HL-60 (cell line): Measurements from ENCODE around the gene EFNA2.

Source experiments
- GABPA ChIP-seq: IDR thresholded peaks from 2 replicates; pipeline ENCODE4 v1.6.1; 2012; ENCODE audit warnings: low read depth
- POLR2AphosphoS5 ChIP-seq: IDR thresholded peaks from 2 replicates; pipeline ENCODE4 v1.6.1; 2012; ENCODE audit warnings: low read depth
- SPI1 ChIP-seq: IDR thresholded peaks from 2 replicates; pipeline ENCODE4 v1.6.1; 2012; ENCODE audit warnings: low read depth, mild to moderate bottlenecking, borderline replicate concordance
- TF ChIP-seq, protein P1 (sequence below): IDR thresholded peaks from one replicate; pipeline ENCODE4 v1.5.1; 2011; ENCODE audit warnings: low read length, control low read depth, inconsistent platforms; ENCODE audit not compliant: insufficient read depth
- TF ChIP-seq, protein P2 (sequence below): IDR thresholded peaks from 2 replicates; pipeline ENCODE4 v1.6.1; 2012; ENCODE audit warnings: low read depth; ENCODE audit not compliant: insufficient replicate concordance

DNA sequence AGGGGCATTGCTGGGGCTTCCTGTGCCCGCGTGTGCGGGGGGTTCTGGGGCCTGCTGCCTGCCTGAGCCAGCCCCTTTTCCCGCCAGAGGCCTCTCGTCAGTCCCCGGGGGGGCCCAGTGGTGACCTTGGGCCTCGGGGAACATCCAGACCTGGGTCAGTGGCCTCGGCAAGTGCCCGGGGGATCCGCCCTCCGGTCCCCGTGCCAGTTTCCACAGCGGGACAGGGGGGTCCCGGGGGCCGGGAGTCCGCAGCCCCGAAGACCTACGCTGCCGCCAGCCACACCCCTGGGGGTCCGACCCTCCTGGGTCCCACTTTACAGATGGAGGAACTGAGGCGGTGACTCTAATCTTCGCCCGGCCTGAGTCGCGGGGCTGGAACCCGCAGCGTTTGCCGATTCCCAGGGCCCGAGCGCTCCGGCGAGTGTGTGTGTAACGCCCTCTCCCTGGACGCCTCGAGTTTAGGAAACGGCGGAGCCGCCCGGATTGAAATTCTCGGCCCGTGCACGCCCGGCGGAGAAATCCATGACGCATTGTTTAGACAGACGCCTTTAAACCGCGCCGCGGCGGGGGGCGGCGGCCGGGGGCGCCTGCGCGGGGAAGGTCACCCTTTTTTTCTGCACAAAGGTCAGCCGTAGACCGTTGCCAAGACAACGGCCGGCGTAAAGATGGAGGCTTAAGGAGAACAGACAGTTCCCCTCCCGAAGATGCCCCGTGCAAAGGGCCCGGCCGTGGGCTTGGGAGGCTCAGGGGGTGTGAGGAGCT, 39.3 kb downstream of the EFNA2 start:
- TF ChIP-seq, protein P1, sequence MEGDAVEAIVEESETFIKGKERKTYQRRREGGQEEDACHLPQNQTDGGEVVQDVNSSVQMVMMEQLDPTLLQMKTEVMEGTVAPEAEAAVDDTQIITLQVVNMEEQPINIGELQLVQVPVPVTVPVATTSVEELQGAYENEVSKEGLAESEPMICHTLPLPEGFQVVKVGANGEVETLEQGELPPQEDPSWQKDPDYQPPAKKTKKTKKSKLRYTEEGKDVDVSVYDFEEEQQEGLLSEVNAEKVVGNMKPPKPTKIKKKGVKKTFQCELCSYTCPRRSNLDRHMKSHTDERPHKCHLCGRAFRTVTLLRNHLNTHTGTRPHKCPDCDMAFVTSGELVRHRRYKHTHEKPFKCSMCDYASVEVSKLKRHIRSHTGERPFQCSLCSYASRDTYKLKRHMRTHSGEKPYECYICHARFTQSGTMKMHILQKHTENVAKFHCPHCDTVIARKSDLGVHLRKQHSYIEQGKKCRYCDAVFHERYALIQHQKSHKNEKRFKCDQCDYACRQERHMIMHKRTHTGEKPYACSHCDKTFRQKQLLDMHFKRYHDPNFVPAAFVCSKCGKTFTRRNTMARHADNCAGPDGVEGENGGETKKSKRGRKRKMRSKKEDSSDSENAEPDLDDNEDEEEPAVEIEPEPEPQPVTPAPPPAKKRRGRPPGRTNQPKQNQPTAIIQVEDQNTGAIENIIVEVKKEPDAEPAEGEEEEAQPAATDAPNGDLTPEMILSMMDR: no peak
- TF ChIP-seq POLR2AphosphoS5 (no peak), GABPA (no peak), SPI1 (no peak)
- TF ChIP-seq, protein P2, sequence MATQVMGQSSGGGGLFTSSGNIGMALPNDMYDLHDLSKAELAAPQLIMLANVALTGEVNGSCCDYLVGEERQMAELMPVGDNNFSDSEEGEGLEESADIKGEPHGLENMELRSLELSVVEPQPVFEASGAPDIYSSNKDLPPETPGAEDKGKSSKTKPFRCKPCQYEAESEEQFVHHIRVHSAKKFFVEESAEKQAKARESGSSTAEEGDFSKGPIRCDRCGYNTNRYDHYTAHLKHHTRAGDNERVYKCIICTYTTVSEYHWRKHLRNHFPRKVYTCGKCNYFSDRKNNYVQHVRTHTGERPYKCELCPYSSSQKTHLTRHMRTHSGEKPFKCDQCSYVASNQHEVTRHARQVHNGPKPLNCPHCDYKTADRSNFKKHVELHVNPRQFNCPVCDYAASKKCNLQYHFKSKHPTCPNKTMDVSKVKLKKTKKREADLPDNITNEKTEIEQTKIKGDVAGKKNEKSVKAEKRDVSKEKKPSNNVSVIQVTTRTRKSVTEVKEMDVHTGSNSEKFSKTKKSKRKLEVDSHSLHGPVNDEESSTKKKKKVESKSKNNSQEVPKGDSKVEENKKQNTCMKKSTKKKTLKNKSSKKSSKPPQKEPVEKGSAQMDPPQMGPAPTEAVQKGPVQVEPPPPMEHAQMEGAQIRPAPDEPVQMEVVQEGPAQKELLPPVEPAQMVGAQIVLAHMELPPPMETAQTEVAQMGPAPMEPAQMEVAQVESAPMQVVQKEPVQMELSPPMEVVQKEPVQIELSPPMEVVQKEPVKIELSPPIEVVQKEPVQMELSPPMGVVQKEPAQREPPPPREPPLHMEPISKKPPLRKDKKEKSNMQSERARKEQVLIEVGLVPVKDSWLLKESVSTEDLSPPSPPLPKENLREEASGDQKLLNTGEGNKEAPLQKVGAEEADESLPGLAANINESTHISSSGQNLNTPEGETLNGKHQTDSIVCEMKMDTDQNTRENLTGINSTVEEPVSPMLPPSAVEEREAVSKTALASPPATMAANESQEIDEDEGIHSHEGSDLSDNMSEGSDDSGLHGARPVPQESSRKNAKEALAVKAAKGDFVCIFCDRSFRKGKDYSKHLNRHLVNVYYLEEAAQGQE: no peak
